H1 (cell line): ENCODE data around the gene SLC23A2. TPM values are rescaled to one million over a fixed set of nuclear protein-coding genes. Genes with fewer than 3 reads are reported as not detected.

ENCODE experiments used
- ASH2L ChIP-seq: fragments of 200-600, 300-600 bp; sonication (generic); IDR thresholded peaks from one replicate; pipeline ENCODE4 v1.7.1; 2017; ENCODE audit warnings: low read length
- BRCA1 ChIP-seq: IDR thresholded peaks from 2 replicates; pipeline ENCODE4 v1.6.1; 2012; ENCODE audit warnings: low read depth, low read length, improper control_type of control experiment
- CTBP2 ChIP-seq: IDR thresholded peaks from 2 replicates; pipeline ENCODE4 v1.7.0; 2011; ENCODE audit warnings: borderline replicate concordance, mild to moderate bottlenecking, moderate library complexity, mixed read lengths, low read length; ENCODE audit not compliant: insufficient read depth, insufficient read length
- MAFK ChIP-seq: IDR thresholded peaks from 2 replicates; pipeline ENCODE4 v1.6.1; 2012; ENCODE audit warnings: low read depth, mild to moderate bottlenecking, improper control_type of control experiment, low read length
- RAD21 ChIP-seq, 2 experiments: IDR thresholded peaks in 1 of 2; conservative IDR thresholded peaks in 1 of 2; 2 replicates each; pipeline ENCODE4 v1.6.1; 2011; ENCODE audit warnings: low read depth in 2 of 2, low read length in 2 of 2, improper control_type of control experiment in 1 of 2, inconsistent platforms in 1 of 2, mild to moderate bottlenecking in 1 of 2, moderate library complexity in 1 of 2
- SAP30 ChIP-seq: fragments of 300-600 bp; sonication (generic); IDR thresholded peaks from 2 replicates; pipeline ENCODE4 v1.7.1; 2012; ENCODE audit warnings: low read length, moderate library complexity, mild to moderate bottlenecking, inconsistent platforms; ENCODE audit not compliant: insufficient read depth, insufficient replicate concordance
- polyA plus RNA-seq, 7 experiments: library from polyadenylated mRNA; depleted of rRNA in 3 of 7; stranded (reverse) in 5 of 7; unstranded in 2 of 7; fragments of >200 nt in 5 of 7; fragments of 200-250 nt in 2 of 7; gene quantifications; 1 replicate in 5 of 7; 2 replicates in 1 of 7; 4 replicates in 1 of 7; pipeline versions ENCODE4 v1.2.1 to v1.2.3, GENCODE V29; 2011 to 2013; ENCODE audit warnings: missing spikeins in 2 of 7, mixed read lengths in 2 of 7
- total RNA-seq: library from RNA; stranded (reverse); fragmentation: NEBNext Ultra II Directional; extraction: Animal tissue kit (Norgen Biotek cat#: 25700); gene quantifications from 2 replicates; pipeline ENCODE4 v1.2.1, GENCODE V29; 2021
- TF ChIP-seq, protein P1 (sequence below): fragments of 300-600 bp; sonication (generic); IDR thresholded peaks from 2 replicates; pipeline ENCODE4 v1.7.1; 2012; ENCODE audit warnings: low read length, moderate library complexity, mild to moderate bottlenecking, inconsistent platforms; ENCODE audit not compliant: insufficient replicate concordance
- TF ChIP-seq, protein P2 (sequence below): IDR thresholded peaks from 2 replicates; pipeline ENCODE4 v1.6.1; 2012; ENCODE audit warnings: inconsistent platforms
- TF ChIP-seq, protein P3 (sequence below): IDR thresholded peaks from 2 replicates; pipeline ENCODE4 v1.6.1; 2012; ENCODE audit warnings: low read length, inconsistent platforms

The SLC23A2 gene
- total and polyA plus RNA-seq, 2 of the 8 experiments (the other 6 are each of a cell fraction or from before 2014, with no cell fraction given): 17.0 to 18.6 TPM

DNA sequence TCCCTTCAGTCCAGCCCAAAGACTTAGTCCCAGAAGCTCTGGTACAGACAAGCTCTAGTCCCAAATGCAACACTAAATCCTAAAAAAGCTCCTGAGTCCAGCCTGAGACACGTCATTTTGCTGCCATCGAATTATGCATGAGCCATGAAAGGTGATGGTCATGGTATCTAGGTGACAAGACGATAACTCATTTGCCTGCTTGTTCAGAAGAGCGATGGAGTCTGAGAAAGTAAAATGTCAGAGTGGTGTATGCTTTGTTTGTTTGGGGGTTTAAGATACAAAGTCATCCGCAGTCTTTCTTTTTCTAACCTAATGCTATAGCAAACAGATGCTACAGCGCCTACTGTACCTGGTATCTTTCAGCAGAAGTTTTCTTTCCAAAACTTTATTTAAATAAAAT, 54.7 kb downstream of the SLC23A2 start (continued):
- TF ChIP-seq, protein P1, sequence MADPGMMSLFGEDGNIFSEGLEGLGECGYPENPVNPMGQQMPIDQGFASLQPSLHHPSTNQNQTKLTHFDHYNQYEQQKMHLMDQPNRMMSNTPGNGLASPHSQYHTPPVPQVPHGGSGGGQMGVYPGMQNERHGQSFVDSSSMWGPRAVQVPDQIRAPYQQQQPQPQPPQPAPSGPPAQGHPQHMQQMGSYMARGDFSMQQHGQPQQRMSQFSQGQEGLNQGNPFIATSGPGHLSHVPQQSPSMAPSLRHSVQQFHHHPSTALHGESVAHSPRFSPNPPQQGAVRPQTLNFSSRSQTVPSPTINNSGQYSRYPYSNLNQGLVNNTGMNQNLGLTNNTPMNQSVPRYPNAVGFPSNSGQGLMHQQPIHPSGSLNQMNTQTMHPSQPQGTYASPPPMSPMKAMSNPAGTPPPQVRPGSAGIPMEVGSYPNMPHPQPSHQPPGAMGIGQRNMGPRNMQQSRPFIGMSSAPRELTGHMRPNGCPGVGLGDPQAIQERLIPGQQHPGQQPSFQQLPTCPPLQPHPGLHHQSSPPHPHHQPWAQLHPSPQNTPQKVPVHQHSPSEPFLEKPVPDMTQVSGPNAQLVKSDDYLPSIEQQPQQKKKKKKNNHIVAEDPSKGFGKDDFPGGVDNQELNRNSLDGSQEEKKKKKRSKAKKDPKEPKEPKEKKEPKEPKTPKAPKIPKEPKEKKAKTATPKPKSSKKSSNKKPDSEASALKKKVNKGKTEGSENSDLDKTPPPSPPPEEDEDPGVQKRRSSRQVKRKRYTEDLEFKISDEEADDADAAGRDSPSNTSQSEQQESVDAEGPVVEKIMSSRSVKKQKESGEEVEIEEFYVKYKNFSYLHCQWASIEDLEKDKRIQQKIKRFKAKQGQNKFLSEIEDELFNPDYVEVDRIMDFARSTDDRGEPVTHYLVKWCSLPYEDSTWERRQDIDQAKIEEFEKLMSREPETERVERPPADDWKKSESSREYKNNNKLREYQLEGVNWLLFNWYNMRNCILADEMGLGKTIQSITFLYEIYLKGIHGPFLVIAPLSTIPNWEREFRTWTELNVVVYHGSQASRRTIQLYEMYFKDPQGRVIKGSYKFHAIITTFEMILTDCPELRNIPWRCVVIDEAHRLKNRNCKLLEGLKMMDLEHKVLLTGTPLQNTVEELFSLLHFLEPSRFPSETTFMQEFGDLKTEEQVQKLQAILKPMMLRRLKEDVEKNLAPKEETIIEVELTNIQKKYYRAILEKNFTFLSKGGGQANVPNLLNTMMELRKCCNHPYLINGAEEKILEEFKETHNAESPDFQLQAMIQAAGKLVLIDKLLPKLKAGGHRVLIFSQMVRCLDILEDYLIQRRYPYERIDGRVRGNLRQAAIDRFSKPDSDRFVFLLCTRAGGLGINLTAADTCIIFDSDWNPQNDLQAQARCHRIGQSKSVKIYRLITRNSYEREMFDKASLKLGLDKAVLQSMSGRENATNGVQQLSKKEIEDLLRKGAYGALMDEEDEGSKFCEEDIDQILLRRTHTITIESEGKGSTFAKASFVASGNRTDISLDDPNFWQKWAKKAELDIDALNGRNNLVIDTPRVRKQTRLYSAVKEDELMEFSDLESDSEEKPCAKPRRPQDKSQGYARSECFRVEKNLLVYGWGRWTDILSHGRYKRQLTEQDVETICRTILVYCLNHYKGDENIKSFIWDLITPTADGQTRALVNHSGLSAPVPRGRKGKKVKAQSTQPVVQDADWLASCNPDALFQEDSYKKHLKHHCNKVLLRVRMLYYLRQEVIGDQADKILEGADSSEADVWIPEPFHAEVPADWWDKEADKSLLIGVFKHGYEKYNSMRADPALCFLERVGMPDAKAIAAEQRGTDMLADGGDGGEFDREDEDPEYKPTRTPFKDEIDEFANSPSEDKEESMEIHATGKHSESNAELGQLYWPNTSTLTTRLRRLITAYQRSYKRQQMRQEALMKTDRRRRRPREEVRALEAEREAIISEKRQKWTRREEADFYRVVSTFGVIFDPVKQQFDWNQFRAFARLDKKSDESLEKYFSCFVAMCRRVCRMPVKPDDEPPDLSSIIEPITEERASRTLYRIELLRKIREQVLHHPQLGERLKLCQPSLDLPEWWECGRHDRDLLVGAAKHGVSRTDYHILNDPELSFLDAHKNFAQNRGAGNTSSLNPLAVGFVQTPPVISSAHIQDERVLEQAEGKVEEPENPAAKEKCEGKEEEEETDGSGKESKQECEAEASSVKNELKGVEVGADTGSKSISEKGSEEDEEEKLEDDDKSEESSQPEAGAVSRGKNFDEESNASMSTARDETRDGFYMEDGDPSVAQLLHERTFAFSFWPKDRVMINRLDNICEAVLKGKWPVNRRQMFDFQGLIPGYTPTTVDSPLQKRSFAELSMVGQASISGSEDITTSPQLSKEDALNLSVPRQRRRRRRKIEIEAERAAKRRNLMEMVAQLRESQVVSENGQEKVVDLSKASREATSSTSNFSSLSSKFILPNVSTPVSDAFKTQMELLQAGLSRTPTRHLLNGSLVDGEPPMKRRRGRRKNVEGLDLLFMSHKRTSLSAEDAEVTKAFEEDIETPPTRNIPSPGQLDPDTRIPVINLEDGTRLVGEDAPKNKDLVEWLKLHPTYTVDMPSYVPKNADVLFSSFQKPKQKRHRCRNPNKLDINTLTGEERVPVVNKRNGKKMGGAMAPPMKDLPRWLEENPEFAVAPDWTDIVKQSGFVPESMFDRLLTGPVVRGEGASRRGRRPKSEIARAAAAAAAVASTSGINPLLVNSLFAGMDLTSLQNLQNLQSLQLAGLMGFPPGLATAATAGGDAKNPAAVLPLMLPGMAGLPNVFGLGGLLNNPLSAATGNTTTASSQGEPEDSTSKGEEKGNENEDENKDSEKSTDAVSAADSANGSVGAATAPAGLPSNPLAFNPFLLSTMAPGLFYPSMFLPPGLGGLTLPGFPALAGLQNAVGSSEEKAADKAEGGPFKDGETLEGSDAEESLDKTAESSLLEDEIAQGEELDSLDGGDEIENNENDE: no peak
- TF ChIP-seq BRCA1: no peak
- TF ChIP-seq MAFK: no peak
- TF ChIP-seq SAP30: no peak
- no peak for TF ChIP-seq ASH2L
- TF ChIP-seq, protein P2, sequence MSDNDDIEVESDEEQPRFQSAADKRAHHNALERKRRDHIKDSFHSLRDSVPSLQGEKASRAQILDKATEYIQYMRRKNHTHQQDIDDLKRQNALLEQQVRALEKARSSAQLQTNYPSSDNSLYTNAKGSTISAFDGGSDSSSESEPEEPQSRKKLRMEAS: no peak
- no peak for TF ChIP-seq RAD21 (IDR thresholded peaks at IDR 0.05 in 1 of 2, conservative IDR thresholded peaks at IDR 0.05 in 1 of 2; ENCODE audit: low read depth in 2 of 2, low read length in 2 of 2)
- TF ChIP-seq, protein P3, sequence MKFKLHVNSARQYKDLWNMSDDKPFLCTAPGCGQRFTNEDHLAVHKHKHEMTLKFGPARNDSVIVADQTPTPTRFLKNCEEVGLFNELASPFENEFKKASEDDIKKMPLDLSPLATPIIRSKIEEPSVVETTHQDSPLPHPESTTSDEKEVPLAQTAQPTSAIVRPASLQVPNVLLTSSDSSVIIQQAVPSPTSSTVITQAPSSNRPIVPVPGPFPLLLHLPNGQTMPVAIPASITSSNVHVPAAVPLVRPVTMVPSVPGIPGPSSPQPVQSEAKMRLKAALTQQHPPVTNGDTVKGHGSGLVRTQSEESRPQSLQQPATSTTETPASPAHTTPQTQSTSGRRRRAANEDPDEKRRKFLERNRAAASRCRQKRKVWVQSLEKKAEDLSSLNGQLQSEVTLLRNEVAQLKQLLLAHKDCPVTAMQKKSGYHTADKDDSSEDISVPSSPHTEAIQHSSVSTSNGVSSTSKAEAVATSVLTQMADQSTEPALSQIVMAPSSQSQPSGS: no peak
- no peak for TF ChIP-seq CTBP2
